VCaP (cell line): ENCODE results near the gene STK33.
"Not testable (repeated sequence)": the region's sequence is repeated elsewhere in the genome, so short reads cannot be mapped to it uniquely, and the experiment has no call there.

Experiments used
- H3K27ac ChIP-seq: fragments of 450-650 bp; 2 replicates; pipeline ENCODE4 v1.5.1; 2017
- TF ChIP-seq, protein P1 (sequence below): fragments of 450-650 bp; conservative IDR thresholded peaks from 2 replicates; pipeline ENCODE4 v1.5.1; 2017; ENCODE audit warnings: mild to moderate bottlenecking, moderate library complexity

Gene STK33

DNA sequence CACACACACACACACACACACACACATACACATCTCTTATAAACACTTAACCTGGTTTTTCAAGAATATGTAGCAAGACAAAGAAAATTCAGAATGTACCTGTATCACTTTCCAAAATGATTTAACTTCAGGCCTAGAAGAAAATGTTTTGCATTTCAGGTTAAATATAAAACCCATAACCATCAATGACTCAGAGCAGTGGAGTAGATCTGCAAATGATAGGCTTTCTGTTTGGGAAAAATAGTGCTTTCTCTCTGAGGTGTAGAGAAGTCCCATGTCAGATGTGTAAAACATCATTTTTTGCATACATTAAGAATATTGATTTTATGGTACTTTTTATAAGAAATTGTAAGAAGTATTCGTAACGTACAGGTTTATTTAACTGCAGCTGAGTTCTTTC, 116.9 kb downstream of the STK33 start:
- no peak overlapping the region for H3K27ac ChIP-seq
- TF ChIP-seq, protein P1, sequence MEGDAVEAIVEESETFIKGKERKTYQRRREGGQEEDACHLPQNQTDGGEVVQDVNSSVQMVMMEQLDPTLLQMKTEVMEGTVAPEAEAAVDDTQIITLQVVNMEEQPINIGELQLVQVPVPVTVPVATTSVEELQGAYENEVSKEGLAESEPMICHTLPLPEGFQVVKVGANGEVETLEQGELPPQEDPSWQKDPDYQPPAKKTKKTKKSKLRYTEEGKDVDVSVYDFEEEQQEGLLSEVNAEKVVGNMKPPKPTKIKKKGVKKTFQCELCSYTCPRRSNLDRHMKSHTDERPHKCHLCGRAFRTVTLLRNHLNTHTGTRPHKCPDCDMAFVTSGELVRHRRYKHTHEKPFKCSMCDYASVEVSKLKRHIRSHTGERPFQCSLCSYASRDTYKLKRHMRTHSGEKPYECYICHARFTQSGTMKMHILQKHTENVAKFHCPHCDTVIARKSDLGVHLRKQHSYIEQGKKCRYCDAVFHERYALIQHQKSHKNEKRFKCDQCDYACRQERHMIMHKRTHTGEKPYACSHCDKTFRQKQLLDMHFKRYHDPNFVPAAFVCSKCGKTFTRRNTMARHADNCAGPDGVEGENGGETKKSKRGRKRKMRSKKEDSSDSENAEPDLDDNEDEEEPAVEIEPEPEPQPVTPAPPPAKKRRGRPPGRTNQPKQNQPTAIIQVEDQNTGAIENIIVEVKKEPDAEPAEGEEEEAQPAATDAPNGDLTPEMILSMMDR, result no peak

DNA sequence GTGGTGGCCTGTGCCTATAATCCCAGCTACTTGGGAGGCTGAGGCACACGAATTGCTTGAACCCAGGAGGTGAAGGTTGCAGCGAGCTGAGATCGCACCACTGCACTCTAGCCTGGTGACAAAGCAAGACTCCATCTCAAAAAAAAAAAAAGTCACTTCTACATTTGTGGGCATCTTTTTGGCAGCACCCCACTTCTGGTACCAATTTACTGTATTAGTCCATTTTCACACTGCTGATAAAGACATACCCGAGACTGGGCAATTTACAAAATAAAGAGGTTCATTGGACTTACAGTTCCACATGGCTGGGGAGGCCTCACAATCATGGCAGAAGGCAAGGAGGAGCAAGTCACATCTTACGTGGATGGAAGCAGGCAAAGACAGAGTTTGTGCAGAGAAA, 126.2 kb downstream of the STK33 start:
- not testable (repeated sequence) for H3K27ac ChIP-seq

DNA sequence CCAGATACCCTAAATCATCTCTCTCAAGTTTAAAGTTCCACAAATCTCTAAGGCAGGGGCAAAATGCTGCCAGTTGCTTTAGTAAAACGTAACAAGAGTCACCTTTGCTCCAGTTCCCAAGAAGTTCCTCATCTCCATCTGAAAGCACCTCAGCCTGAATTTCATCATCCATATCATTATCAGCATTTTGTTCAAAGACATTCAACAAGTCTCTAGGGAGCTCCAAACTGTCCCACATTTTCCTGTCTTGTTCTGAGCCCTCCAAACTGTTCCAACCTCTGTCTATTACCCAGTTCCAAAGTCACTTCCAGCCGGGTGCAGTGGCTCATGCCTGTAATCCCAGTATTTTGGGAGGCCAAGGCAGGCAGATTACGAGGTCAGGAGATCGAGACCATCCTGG, 126.7 kb downstream of the STK33 start:
- H3K27ac ChIP-seq, result not testable (repeated sequence)

DNA sequence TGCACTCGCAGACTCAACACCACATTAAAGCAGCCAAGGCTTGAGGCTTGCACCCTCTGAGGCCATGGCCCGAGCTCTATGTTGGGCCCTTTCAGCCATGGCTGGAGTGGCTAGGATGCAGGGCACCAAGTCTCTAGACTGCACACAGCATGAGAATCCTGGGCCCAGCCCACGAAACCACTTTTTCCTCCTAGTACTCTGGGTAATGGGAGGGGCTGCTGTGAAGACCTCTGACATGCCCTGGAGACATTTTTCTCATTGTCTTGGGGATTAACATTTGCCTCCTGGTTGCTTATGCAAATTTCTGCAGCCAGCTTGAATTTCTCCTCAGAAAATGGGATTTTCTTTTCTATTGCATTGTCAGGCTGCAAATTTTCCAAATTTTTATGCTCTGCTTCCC, 127.1 kb downstream of the STK33 start:
- H3K27ac ChIP-seq, result not testable (repeated sequence)

DNA sequence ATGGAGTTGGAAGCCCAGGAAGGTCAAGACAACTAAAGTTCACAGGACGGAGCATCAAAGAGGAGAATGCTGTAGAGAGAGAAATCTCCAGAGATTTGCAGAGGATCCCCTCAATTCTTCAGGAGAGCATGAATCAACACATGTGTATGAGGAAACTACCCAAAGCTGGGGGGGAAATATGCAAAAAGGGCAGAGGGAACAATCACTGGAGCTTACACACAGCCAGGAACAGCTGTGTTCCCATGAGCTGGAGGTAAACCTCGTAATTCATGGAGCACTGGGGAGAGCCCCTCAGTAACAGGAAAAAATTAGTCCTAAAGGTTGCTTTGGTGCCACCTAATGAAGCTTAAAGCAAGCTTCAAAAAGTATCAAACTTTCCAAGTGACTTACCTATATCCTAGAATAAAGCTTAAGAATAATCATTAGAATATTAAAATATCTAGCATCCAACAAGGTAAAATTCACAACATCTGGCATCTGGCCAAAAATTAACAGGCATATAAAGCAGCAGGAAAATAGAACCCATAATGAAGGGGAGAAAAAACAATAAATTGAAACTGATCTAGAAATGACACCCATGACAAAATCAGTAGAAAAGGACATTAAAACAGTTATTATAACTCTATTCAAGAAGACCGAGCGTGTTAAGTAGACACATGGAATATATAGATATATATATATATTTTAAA, 134.2 kb downstream of the STK33 start:
- H3K27ac ChIP-seq, result no peak overlapping the region
- TF ChIP-seq, protein P1, result no peak

DNA sequence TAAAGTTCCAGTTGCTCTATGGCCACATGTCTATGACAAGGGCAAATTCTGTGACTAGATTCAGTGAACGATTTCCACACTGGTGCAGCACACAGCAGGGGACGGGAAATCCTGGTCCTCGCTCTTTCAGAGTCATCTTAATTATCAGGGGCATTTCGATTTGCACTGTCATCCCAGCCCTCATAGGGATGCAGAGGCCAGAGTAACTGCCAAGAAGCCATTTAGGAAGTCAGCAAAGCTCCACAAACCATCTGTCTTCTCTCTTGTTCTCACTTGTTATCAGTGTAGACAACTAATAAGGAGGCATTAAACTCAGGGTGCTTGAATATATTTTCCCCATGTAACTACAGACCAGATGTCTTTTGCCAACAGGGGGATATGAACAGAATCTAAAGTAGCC, 151.7 kb downstream of the STK33 start:
- no peak overlapping the region for H3K27ac ChIP-seq
- TF ChIP-seq, protein P1, result no peak

DNA sequence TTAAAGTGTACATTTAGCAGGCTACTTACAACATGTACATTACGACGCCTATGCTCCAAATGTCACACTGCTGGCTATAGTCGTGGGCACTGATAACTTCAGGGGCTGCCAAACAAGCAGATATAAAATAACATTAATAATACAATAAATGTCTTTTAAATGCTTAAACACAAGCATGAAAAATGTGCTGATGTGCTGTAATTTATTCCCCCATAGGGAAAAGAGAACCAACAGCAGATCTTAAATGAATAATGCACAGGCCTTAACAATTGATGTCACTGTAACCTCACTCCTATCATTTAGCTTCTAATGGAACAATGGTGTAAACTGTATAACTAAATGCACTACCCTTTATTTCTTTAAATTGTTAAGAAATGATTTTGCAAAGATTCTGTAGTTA, 153.4 kb downstream of the STK33 start:
- TF ChIP-seq, protein P1, result no peak
- no peak overlapping the region for H3K27ac ChIP-seq

DNA sequence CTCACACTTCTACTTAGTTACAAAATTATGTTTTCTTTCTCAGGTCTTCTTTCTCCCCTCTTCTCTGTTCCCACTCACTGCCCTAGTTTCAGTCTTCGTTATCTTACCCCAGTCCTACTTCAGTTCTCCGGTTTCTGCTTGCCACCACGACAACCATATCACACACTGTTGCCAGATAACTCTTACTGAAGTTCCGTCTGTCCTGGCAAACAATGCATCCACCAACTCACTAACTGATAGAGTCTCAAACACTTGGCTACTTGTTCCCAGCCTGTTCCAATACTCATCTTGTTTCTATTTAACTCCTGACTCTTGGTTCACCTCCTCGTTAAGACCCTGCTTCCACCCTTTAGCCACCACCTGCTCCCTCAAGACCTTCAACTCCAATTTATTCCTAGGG, 164.5 kb downstream of the STK33 start:
- H3K27ac ChIP-seq, result no peak overlapping the region
- TF ChIP-seq, protein P1, result no peak

DNA sequence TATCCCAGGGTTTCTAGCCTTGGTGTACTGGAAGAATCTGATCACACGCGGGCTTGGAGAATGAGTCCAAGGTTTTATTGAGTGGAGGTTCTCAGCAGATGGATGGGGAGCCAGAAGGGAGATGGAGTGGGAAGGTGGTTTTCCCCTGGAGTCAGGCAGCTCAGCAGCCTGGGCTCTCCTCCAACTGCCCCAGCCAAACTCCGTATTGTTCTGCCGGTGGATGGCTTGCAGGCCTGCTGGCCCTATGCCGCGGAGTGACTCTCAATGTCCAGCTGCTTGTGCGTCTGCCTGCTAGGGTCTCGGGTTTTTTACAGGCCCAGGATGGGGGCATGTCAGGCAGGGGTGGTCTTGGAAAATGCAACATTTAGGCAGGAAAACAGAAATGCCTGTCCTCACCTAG, 168.0 kb downstream of the STK33 start:
- TF ChIP-seq, protein P1, result no peak
- no peak overlapping the region for H3K27ac ChIP-seq
